Bone marrow (tissue), 2 donors: ENCODE results near the gene ATP8B2.
A peak's percentile ranks its signal among the peaks of the same experiment; 100 is the strongest.
"Not testable (repeated sequence)": the region's sequence is repeated elsewhere in the genome, so short reads cannot be mapped to it uniquely, and the experiment has no call there.

ENCODE experiments used
- DNase-seq, 2 donors: peaks; one replicate each; lab custom pipeline; 2025; lab: John Stamatoyannopoulos, UW

Gene ATP8B2

GRCh38 chr1:154324669-154325582 is at the start of gene ATP8B2:
ATP8B2 (plus strand) TSS chr1:154325525; CDS start chr1:154328142, 2,617 bp downstream.
- peak; percentile 21 to 34 for DNase-seq

- no peak for DNase-seq
Observed at GRCh38 chr1:154276797-154277196, 48.5 kb upstream of the ATP8B2 start.

GRCh38 chr1:154287591-154287990 is 37.7 kb upstream of the ATP8B2 start:
- DNase-seq, result not testable (repeated sequence)

- no peak for DNase-seq
Observed at GRCh38 chr1:154288661-154289060, 36.7 kb upstream of the ATP8B2 start.

- no peak for DNase-seq
Observed at GRCh38 chr1:154290921-154291320, 34.4 kb upstream of the ATP8B2 start.

GRCh38 chr1:154295408-154296235 is 29.7 kb upstream of the ATP8B2 start:
- no peak for DNase-seq

GRCh38 chr1:154301582-154301981 is 23.7 kb upstream of the ATP8B2 start:
- DNase-seq, result no peak

- DNase-seq, result no peak
Observed at GRCh38 chr1:154304664-154305337, 20.5 kb upstream of the ATP8B2 start.

- no peak for DNase-seq
Observed at GRCh38 chr1:154306151-154306550, 19.2 kb upstream of the ATP8B2 start.

GRCh38 chr1:154307670-154308270 is 17.6 kb upstream of the ATP8B2 start:
- not testable (repeated sequence) for DNase-seq

GRCh38 chr1:154309136-154309535 is 16.2 kb upstream of the ATP8B2 start:
- DNase-seq, result not testable (repeated sequence)

GRCh38 chr1:154312229-154313065 is 12.9 kb upstream of the ATP8B2 start:
- not testable (repeated sequence) for DNase-seq

- DNase-seq, result no peak
Observed at GRCh38 chr1:154313066-154313356, 12.3 kb upstream of the ATP8B2 start.

GRCh38 chr1:154314226-154314625 is 11.1 kb upstream of the ATP8B2 start:
- not testable (repeated sequence) for DNase-seq

- DNase-seq, result no peak
Observed at GRCh38 chr1:154316704-154317103, 8.6 kb upstream of the ATP8B2 start.

GRCh38 chr1:154318386-154318785 is 6.9 kb upstream of the ATP8B2 start:
- DNase-seq, result no peak

- DNase-seq, result peak in 1 of 2 donors; percentile 54
Observed at GRCh38 chr1:154320882-154321608, 4.3 kb upstream of the ATP8B2 start, which contains the start of gene AQP10. AQP10 (plus strand) TSS chr1:154321093; CDS start chr1:154321156, 63 bp downstream.

GRCh38 chr1:154321609-154321934 is 3.8 kb upstream of the ATP8B2 start:
- DNase-seq, result not testable (repeated sequence)

GRCh38 chr1:154323493-154323892 is 1.8 kb upstream of the ATP8B2 start:
- DNase-seq, result no peak

GRCh38 chr1:154324241-154324640 is 1.1 kb upstream of the ATP8B2 start:
- DNase-seq, result no peak
